ENCODE measurements around the gene NECTIN1.

DNA sequence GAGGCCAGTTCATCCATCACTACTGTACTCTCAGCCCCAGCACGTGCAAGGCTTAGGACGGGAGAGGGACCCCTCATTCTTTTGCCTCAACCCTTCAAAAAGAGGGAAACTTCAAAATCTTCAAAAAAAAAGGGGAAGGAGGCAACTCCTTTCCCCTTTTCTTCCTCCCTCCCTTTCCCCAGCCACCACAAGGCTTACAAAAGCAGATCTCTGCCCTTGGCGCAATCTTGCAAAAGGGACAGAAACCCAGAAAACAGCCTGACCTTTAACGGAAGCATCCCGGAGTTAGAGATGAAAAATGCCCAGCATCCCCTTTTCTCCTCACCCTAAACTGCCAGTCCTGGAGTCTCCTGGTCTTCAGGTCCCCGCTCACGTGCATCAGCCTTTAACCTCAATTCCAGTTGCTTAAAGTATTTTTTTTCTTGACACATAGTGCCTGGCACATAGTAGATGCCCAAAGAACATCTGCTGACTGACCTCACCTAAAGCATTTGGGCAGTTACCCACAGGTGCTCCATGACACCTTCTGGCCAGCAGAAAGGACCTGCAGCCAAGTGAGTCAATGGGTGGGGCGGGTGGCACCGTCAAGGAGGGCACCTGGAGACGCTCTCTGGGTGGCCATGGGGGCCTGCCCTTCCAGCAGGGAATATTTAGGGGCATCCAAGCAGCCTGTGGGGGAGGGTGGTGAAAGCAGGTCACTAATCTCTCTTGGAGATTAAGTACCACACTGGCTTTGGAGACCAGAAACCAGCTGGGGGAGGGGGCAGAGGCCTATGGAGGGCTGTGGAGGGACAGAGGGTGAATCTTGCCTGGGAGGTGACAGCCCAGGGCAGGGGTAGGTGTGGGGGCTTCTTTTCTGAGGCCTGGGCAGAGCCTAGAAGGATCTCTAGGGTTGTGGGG is 16.3 kb downstream of the NECTIN1 start:
- TF ChIP-seq, protein P1, sequence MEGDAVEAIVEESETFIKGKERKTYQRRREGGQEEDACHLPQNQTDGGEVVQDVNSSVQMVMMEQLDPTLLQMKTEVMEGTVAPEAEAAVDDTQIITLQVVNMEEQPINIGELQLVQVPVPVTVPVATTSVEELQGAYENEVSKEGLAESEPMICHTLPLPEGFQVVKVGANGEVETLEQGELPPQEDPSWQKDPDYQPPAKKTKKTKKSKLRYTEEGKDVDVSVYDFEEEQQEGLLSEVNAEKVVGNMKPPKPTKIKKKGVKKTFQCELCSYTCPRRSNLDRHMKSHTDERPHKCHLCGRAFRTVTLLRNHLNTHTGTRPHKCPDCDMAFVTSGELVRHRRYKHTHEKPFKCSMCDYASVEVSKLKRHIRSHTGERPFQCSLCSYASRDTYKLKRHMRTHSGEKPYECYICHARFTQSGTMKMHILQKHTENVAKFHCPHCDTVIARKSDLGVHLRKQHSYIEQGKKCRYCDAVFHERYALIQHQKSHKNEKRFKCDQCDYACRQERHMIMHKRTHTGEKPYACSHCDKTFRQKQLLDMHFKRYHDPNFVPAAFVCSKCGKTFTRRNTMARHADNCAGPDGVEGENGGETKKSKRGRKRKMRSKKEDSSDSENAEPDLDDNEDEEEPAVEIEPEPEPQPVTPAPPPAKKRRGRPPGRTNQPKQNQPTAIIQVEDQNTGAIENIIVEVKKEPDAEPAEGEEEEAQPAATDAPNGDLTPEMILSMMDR (IDR thresholded peaks at IDR 0.05; ENCODE audit: low read depth, low read length), result no peak
- no peak for TF ChIP-seq EZH2phosphoT487 (IDR thresholded peaks at IDR 0.05; ENCODE audit: low read depth)
